Thymus (tissue), 11 donors: Measurements from ENCODE around the gene C1orf167. TPM values are rescaled to one million over a fixed set of nuclear protein-coding genes. Genes with fewer than 3 reads are reported as not detected.

Experiments used
- DNase-seq, 9 donors: peaks; one replicate each; pipeline ENCODE4 v3.0.0-alpha.2; 2013; ENCODE audit warnings: low spot score in 9 of 9, low read depth in 6 of 9, missing footprints in 1 of 9
- H3K27ac ChIP-seq, 2 donors: one replicate each; pipeline ENCODE4 v1.5.1; 2013; ENCODE audit warnings: control low read depth in 1 of 2, low read depth in 1 of 2, low read length in 1 of 2, mild to moderate bottlenecking in 1 of 2, moderate library complexity in 1 of 2
- H3K27me3 ChIP-seq, 2 donors: one replicate each; pipeline ENCODE4 v1.5.1; 2013; ENCODE audit warnings: low read length in 1 of 2; ENCODE audit not compliant: control insufficient read depth in 2 of 2, insufficient read depth in 1 of 2
- H3K36me3 ChIP-seq, 2 donors: one replicate each; pipeline ENCODE4 v1.5.1; 2013; ENCODE audit warnings: low read length in 1 of 2, mild to moderate bottlenecking in 1 of 2, moderate library complexity in 1 of 2; ENCODE audit not compliant: control insufficient read depth in 2 of 2, insufficient read depth in 2 of 2
- H3K4me1 ChIP-seq, 2 donors: one replicate each; pipeline ENCODE4 v1.5.1; 2013; ENCODE audit warnings: low read length in 2 of 2; ENCODE audit not compliant: control insufficient read depth in 2 of 2, insufficient read depth in 2 of 2
- H3K4me3 ChIP-seq, 2 donors: one replicate each; pipeline ENCODE4 v1.5.1; 2013; ENCODE audit warnings: low read length in 2 of 2, control low read depth in 1 of 2, mild to moderate bottlenecking in 1 of 2
- H3K9me3 ChIP-seq, 2 donors: one replicate each; pipeline ENCODE4 v1.5.1; 2013; ENCODE audit warnings: low read length in 1 of 2, mild to moderate bottlenecking in 1 of 2; ENCODE audit not compliant: control insufficient read depth in 2 of 2, insufficient read depth in 1 of 2
- WGBS: extraction: QIAGEN DNeasy Blood & Tissue Kit; methylation state at CpG from one replicate; pipeline ENCODE4 v1.1.7; 2013; 5-methylcytosine and 5-hydroxymethylcytosine counted together
- polyA plus RNA-seq: library from polyadenylated mRNA; stranded (reverse); fragments of 200-250 nt; gene quantifications from one replicate; pipeline ENCODE4 v1.2.3, GENCODE V29; 2013
- total RNA-seq: library from RNA; stranded (reverse); fragments of 120-200 nt; gene quantifications from one replicate; pipeline ENCODE4 v1.2.4, GENCODE V29; 2013
- donor health status: healthy.

Gene C1orf167
- total and polyA plus RNA-seq, 2 donors, result 0.14 to 1.5 TPM

- Histone ChIP-seq H3K9me3 (no peaks in the 10 kb centered on the region), H3K4me1 (no peaks in the 10 kb centered on the region), H3K4me3 (no peak overlapping the region), H3K27me3 (no peaks in the 10 kb centered on the region), H3K36me3 (peaks cover 43 to 46% of the 10 kb centered on the region in 2 donors), H3K27ac (no peak overlapping the region)
- no peak for DNase-seq
- 96% methylated on average over 7 of the region's 7 CpGs for WGBS
These were observed 63.1 kb downstream of the C1orf167 start for GRCh38 chr1:11825131-11825530.

- Histone ChIP-seq H3K4me1 (no peaks in the 10 kb centered on the region), H3K4me3 (no peak overlapping the region), H3K27me3 (no peaks in the 10 kb centered on the region), H3K36me3 (peaks cover 48 to 54% of the 10 kb centered on the region in 2 donors), H3K9me3 (no peaks in the 10 kb centered on the region), H3K27ac (no peak overlapping the region)
- no peak for DNase-seq
- 97% methylated on average over 9 of the region's 9 CpGs for WGBS
These were observed 65.0 kb downstream of the C1orf167 start for GRCh38 chr1:11826946-11827345.

- peaks cover 55% of the 10 kb centered on the region in 2 donors for H3K36me3 ChIP-seq
- H3K4me1 ChIP-seq, result no peaks in the 10 kb centered on the region
- no peaks in the 10 kb centered on the region for H3K9me3 ChIP-seq
- H3K27ac ChIP-seq, result no peak overlapping the region
- H3K4me3 ChIP-seq, result no peak overlapping the region
- no peak for DNase-seq
- 97% methylated on average over 19 of the region's 19 CpGs for WGBS
- H3K27me3 ChIP-seq, result no peaks in the 10 kb centered on the region
These were observed 66.5 kb downstream of the C1orf167 start for GRCh38 chr1:11828511-11828910.

GRCh38 chr1:11831945-11832725, 70.1 kb downstream of the C1orf167 start:
- H3K9me3 ChIP-seq, result no peaks in the 10 kb centered on the region
- no peak for DNase-seq
- no peaks in the 10 kb centered on the region for H3K27me3 ChIP-seq
- H3K27ac ChIP-seq, result no peak overlapping the region
- WGBS, result 96% methylated on average over 9 of the region's 9 CpGs
- no peaks in the 10 kb centered on the region for H3K4me1 ChIP-seq
- peaks cover 74 to 78% of the 10 kb centered on the region in 2 donors for H3K36me3 ChIP-seq
- no peak overlapping the region for H3K4me3 ChIP-seq

GRCh38 chr1:11833497-11833896, 71.5 kb downstream of the C1orf167 start:
- no peaks in the 10 kb centered on the region for H3K9me3 ChIP-seq
- 96% methylated on average over 8 of the region's 8 CpGs for WGBS
- H3K4me3 ChIP-seq, result no peak overlapping the region
- H3K27ac ChIP-seq, result no peak overlapping the region
- H3K36me3 ChIP-seq, result peaks cover 80 to 81% of the 10 kb centered on the region in 2 donors
- H3K27me3 ChIP-seq, result no peaks in the 10 kb centered on the region
- no peaks in the 10 kb centered on the region for H3K4me1 ChIP-seq
- no peak for DNase-seq

DNA sequence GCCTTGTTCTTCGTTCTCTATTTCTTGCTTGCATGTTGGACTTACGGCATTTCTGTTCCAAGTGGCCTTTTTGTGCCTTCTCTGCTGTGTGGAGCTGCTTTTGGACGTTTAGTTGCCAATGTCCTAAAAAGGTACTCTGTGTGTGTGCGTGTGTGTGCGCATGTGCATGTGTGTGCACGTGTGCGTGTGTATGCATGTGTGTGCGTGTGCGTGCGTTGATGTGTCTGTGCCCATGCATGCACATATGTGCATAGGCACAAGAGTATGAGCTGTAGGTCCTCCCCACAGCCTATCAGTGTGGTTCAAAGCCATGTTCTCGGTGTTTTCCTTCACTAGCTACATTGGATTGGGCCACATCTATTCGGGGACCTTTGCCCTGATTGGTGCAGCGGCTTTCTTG, 71.9 kb downstream of the C1orf167 start:
- H3K9me3 ChIP-seq, result no peaks in the 10 kb centered on the region
- WGBS, result 97% methylated on average over 13 of the region's 13 CpGs
- H3K36me3 ChIP-seq, result peaks cover 79 to 81% of the 10 kb centered on the region in 2 donors
- no peak overlapping the region for H3K27ac ChIP-seq
- H3K4me1 ChIP-seq, result no peaks in the 10 kb centered on the region
- no peaks in the 10 kb centered on the region for H3K27me3 ChIP-seq
- no peak overlapping the region for H3K4me3 ChIP-seq
- DNase-seq, result no peak

DNA sequence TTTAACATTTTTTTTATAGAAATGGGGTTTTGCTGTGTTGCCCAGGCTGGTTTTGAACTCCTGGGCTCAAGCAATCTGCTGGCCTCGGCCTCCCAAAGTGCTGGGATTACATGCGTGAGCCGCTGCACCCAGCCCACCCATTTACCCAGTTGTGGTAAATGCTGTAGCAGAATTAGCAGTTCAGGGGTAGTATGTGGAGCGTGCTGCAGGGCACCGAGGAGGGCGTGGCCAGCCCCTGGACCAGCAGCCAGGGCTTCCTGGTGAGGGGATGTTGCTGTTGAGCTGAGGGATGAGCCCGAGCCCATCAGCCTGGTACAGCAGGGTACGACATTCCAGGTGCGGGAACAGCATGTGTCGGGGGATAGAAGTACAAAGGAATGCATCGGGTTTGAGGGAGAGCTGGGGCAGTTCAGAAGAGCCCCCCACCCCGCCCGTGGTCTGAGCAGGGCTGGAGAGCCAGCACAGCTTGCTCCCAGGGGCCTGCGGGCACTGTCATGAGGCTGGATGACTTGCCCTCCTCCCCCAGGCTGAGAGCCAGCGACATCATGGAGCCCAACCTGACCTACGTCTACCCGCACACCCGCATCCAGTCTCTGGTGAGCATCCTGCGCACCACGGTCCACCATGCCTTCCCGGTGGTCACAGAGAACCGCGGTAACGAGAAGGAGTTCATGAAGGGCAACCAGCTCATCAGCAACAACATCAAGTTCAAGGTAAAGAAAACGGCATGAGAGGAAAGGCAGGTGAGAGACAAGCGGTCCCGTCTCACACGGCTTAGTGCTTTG, 73.6 kb downstream of the C1orf167 start:
- H3K27ac ChIP-seq, result no peak overlapping the region
- WGBS, result 98% methylated on average over 28 of the region's 28 CpGs
- H3K27me3 ChIP-seq, result no peaks in the 10 kb centered on the region
- H3K4me1 ChIP-seq, result no peaks in the 10 kb centered on the region
- peaks cover 79 to 85% of the 10 kb centered on the region in 2 donors for H3K36me3 ChIP-seq
- no peak for DNase-seq
- no peak overlapping the region for H3K4me3 ChIP-seq
- H3K9me3 ChIP-seq, result no peaks in the 10 kb centered on the region

DNA sequence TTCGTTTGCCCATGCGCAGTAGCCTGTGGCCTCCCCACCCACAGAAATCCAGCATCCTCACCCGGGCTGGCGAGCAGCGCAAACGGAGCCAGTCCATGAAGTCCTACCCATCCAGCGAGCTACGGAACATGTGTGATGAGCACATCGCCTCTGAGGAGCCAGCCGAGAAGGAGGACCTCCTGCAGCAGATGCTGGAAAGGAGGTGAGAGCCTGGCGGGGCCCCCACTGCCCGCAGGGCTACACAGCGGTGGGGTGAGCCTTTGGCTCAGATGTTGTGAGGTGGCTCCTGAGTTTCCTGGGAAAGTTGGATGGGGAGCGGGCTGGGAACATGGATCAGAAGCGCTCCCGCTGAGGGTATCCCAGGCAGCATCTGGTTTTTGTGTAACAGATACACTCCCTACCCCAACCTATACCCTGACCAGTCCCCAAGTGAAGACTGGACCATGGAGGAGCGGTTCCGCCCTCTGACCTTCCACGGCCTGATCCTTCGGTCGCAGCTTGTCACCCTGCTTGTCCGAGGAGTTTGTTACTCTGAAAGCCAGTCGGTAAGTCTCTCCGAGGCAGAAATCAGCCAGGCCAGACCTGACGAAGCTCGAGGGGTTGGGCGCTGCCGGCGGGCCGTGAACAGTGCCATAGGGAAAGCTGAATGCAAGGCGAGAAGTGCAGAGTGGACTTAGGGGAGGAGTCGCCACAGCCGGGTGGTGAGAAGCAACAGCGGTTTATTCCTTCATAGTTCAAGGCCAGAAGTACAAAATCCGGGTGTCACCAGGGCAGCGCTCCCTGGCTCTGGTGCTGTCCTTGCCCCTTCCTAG, 75.2 kb downstream of the C1orf167 start:
- Histone ChIP-seq H3K4me1 (no peaks in the 10 kb centered on the region), H3K27me3 (no peaks in the 10 kb centered on the region), H3K9me3 (no peaks in the 10 kb centered on the region), H3K4me3 (no peak overlapping the region), H3K36me3 (peaks cover 82 to 94% of the 10 kb centered on the region in 2 donors), H3K27ac (no peak overlapping the region)
- DNase-seq, result no peak
- WGBS, result 98% methylated on average over 36 of the region's 36 CpGs
